Germinal center (tissue), 1 donor: ENCODE measurements around the gene TNFRSF1B.

Experiments used
- DNase-seq: peaks from one replicate; pipeline ENCODE4 v3.0.0; 2012; ENCODE audit warnings: mixed read lengths, low spot score

The TNFRSF1B gene

DNA sequence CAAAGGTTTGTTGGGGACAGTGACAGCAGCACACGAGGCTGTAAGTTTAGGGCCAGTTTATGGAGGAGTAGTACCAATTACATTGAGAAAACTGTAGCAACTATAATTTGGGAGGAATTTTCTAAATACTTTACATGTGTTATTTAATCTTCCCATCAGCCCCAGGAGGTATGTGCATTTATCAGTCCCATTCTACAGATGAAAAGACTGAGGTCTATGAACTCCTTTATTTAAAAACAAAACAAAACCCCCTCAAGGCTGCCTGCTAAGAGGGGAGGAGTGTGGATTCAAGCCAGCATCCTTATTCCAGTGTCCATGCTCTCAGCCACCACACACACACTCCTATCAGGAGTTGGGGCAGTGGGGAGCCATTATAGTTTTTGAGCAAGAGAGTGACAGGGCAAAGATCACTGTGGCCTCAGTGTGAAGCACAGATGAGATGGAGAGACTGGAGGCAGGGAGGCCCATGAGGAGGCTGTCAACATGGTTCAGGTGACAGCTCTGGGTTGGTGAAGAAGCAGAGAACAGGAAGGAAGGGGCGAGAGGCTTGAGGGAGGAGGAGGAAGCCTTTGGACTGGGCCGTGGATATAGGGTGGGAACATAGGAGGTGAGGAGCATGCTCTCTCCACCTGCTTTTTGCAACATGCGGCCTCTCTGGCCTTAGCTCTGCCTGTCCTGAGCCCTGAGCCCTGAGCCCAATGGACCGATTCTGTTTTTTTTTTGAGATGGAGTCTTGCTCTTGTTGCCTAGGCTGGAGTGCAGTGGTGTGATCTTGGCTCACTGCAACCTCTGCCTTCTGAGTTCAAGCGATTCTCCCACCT is 9.7 kb downstream of the TNFRSF1B start:
- no peak for DNase-seq

DNA sequence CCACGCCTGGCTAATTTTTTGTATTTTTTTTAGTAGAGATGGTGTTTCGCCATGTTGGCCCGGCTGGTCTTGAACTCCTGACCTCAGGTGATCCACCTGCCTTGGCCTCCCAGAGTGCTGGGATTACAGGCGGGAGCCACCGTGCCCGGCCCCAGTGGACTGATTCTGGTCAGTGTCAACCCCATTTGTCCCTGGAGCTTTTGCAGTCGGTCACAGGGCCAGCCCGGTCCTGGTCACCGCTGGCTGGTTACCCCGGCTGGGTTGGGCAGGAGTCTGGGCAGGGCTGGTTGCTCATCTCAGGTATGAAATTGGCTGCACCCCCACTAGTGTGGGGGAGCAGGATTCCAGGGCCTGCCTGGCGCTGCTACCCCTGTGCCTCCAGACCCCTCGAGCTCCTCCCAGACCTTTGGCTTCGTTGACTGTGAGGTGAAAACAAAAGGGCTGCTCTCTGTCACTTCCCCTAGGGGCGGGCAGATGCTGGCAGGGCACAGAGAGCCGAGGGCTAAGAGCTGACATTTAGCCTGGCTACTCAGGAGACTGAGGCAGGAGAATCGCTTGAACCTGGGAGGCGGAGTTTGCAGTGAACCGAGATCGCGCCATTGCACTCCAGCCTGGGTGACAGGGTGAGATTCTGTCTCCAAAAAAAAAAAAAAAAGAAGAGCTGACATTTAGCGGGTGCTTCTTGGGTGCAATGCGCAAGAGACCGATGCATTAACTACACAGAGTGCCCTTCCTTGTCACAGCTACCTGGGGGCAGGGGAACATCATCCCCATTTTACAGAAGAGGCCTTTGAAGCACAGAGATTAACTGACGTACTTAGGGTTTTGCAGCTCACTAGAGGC is 10.6 kb downstream of the TNFRSF1B start:
- DNase-seq: no peak

DNA sequence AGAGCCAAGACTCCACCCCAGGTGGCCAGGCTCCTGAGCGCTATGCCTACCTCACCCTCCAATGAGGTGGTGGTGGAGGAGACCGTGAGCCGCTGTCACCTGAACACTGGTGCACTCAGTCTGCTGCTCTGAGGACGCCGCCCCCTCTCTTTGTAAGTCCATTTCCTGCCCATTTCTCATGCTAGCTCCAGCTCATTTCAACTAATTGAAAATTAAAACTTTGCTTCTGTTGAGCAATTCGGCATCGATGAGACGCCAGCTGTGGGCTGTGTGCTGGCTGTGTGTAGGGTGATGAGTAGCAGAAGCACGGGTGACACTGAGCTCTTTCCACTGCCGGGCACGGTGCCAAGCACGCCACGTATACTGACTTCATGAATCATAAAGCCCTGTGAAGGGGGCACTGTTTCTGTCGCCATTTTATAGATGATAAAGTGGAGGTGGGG is 11.2 kb downstream of the TNFRSF1B start:
- DNase-seq: no peak

DNA sequence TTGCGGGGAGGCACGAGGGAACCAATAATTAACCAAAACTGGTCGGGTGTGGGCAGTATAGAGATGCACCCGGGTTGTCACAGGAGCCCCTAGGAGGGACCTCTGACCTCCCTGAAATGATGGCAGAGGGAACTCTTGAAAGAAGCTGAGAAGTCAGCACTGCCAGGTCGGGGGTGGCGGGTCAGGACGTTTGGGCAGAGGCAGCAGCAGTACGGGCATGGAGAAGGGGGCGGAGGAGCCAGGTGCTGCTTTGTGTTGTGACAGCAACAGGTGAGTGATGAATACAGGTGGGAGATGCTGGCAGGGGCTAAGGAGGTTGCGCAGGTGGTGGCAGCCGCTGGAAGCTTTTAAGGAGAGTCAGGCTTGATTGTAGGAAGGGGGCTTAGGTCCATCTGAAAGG is 11.7 kb downstream of the TNFRSF1B start:
- no peak for DNase-seq

GRCh38 chr1:12179111-12179519 is 12.3 kb downstream of the TNFRSF1B start:
- DNase-seq: no peak

- DNase-seq: no peak
Observed at GRCh38 chr1:12179676-12180075, 12.9 kb downstream of the TNFRSF1B start.

GRCh38 chr1:12180315-12180714 is 13.5 kb downstream of the TNFRSF1B start:
- no peak for DNase-seq

DNA sequence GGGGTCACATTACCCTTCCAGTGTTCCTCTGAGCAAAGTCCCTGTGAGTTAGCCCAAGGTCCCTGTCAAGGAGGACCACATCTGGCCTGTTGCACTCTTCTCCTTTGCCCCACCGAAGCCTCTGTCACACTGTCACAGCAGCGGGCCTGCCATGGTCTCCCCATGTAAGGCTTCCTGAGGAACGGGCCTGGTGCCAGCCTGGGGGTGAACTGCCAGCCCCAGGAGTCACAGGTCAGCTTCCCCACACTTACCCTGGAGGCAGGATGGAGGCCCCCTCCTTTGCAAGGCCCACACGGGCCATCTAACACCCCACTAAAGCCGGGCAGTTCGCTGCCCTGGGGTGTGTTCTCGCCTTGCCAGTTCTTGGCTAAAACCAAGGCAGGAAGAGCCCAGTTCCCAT is 14.1 kb downstream of the TNFRSF1B start:
- no peak for DNase-seq

- no peak for DNase-seq
Observed at GRCh38 chr1:12181568-12181967, 14.8 kb downstream of the TNFRSF1B start.

DNA sequence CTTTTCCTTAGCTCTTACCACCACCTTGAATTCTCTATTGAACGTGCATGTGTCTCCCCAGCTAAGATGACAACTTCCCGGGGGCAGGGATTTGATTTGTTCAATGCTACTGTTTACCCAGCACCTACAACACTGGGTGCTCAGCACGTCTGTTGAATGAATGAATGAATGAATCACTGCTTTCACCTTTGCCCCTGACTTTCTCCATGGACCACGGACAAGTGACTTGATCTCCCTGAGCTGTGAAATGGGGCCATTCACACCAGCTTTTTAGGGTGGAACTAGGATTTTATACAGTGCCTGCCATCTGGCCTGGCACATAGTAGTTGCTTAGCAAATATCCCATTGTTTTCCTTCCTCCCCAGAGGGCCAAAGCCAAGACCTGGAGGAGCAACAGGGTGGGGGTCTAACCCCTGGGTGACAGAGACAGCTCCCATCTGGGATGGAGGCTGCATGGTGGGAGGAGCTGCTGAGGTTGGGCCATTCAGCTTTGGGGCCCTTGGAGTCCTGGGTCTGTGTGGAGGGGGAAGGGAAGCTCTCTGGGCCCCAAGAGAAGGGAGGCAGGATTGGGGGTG is 15.7 kb downstream of the TNFRSF1B start:
- no peak for DNase-seq

- DNase-seq: no peak
Observed at GRCh38 chr1:12183095-12183794, 16.5 kb downstream of the TNFRSF1B start.

GRCh38 chr1:12184008-12184681 is 17.4 kb downstream of the TNFRSF1B start:
- DNase-seq: no peak

DNA sequence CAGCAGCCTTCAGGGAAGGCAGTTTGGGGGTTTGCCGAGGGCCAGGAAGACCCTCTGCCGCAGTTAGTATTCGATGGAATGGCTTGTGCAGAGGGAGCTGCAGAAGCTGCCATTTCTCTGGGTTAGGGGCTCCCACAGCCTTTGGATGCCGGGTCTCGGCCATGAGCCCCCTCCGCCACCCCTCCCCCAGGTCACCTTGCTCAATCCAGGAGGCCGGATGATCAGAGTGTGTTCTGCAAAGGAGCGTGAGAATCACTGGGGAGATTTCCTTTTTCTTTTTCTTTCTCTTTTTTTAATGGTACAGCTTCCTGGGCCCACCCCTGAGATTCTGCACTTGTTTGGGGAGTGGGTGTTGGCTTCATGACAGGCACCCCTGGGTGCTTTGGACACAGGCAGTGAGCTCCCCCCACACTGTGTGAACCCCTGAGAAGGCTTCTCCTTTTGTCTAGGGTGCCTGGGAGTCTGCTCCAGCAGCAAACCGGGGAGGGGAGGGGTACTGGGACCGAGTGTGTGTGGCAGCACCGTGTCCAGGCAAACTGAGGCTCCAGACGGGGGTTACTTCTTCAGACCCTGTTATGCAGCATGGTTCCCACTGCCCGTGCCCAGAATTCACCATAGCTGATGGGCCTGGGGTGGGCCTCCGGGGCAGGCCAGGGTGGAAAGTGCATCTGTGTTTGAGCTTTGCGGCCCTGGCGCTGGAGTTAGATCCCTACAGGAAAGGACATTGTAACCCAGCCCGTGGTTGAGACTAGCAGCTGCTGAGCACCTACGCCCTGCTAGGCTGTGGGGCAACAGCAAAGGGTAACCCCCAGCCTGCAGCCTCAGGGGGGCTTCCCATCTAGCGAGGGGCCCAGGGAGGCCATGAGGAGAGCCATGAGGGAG is 18.5 kb downstream of the TNFRSF1B start:
- DNase-seq: no peak

DNA sequence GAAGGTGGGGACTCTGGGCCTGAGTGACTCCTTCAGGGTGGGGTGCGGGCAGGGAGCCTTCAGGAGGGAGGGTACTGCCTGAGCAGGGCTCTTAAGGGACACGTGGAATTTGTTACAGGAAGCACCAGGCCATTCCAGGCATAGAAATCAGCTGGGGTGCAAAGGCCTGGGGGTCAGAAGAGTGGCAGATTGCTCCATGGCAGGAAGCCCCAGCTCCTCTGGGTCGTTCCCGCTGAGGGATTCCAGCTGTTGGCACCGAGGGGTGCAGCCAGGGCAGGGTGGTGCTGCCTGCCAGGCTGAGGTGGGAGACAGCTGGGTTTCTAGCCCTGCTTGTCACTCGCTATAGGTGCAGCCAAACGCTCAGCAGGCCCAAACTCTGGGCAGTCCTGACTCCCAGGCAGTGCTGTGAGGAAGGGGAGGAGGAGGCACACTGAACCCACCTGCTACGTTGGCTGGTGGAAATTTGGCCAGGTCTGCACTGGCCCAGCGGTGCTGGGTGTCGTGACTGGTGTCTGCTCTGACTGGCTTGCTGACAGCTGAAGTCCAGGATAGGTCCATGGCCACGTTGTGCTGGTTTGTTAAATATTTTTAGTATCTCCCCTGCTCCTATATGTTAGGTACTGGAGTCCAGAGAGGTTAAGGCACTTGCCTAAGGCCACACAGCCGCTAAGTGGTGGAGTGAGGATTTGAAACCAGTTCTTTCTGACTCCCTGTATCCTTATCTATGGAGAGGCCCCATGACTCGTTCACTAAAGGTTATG is 19.3 kb downstream of the TNFRSF1B start:
- no peak for DNase-seq

GRCh38 chr1:12186679-12186985 is 19.8 kb downstream of the TNFRSF1B start:
- no peak for DNase-seq

GRCh38 chr1:12188115-12188514 is 21.3 kb downstream of the TNFRSF1B start:
- no peak for DNase-seq

DNA sequence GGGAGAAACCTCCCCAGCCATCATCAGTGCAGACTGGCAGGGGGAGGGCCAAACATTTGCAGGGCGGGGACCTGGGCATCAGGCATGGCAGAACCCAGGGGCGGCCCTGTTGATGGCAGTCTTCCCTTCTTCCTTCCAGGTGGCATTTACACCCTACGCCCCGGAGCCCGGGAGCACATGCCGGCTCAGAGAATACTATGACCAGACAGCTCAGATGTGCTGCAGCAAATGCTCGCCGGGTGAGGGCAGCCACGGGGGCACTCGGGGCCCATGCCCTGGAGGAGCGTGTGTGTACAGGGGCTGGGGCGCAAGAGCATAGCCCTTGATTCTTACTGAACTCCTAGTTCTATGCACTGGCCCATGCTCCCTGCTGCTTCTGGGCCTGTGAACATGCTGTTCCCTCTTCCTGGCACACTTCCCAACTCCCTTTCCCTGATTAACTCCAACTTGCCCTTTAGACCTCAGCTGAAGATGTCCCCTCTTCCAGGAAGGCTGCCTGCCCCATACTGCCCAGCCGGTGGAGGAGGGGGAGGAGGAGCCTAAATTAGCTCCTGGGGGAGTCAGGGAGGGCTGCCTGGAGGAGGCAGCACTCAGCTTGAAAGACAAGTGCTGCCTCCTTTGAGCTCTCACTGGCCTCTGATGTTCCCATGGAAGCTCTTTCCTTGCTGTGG is 22.0 kb downstream of the TNFRSF1B start:
- no peak for DNase-seq

- no peak for DNase-seq
Observed at GRCh38 chr1:12189328-12189682, 22.5 kb downstream of the TNFRSF1B start.

DNA sequence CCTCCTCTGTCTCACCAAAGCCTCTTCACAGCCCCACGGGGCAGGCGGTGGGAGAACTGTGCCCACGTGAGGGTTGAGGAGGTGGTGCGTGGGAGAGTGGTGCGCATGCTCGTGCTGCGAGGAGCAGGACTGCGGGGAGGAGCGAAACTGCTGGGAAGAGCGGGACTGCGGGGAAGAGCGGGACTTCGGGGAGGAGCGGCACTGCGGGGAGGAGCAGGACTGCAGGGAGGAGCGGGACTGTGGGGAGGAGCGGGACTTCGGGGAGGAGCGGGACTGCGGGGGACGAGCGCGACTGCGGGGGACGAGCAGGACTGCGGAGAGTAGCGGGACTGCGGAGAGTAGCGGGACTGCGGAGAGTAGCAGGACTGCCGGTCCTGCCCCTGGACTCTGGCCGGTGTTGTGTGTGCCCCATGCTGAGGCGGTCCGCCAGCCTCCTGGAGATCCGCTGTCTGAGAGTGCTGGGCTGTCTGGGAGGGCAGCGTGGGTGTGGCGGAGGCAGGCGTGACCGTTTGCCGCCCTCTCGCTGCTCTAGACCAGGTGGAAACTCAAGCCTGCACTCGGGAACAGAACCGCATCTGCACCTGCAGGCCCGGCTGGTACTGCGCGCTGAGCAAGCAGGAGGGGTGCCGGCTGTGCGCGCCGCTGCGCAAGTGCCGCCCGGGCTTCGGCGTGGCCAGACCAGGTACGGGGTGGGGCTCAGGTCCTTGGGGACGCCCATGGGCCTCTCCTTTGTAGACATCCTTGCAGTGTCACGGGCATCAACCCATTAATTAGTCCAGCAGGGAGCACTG is 24.6 kb downstream of the TNFRSF1B start:
- no peak for DNase-seq
